Stimulated activated CD8-positive, alpha-beta memory T cell treated with anti-CD3 and anti-CD28 coated beads, Interleukin-7, amount 100 ng/mL, for 4 hours (primary cell): ENCODE data around the gene SLC26A8.
"Not testable (repeated sequence)": the region's sequence is repeated elsewhere in the genome, so short reads cannot be mapped to it uniquely, and the experiment has no call there.

Experiments used
- DNase-seq, 2 donors: peaks; one replicate each; pipeline ENCODE4 v3.0.0-alpha.2; 2020; ENCODE audit warnings: low read depth in 2 of 2

Gene SLC26A8

DNA sequence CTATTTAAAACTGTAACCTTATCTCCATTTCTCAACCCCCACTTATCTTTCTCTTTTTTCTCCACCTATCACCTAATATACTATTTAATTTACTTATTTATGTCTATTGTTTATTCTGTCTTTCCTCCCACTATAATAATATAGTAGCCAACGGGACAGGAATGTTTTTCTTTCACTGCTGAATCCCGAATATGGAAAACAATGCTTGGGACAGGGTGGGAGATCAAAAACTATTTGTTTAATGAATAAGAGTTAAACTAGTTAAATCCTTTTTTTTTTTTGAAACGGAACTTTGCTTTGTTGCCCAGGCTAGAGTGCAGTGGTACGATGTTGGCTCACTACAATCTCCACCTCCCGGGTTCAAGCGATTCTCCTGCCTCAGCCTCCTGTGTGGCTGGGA, 109.9 kb downstream of the SLC26A8 start:
- DNase-seq = no peak

- DNase-seq = no peak
Observed at GRCh38 chr6:35911871-35912653, 112.4 kb downstream of the SLC26A8 start.

GRCh38 chr6:35909571-35909970, 114.9 kb downstream of the SLC26A8 start:
- not testable (repeated sequence) for DNase-seq

DNA sequence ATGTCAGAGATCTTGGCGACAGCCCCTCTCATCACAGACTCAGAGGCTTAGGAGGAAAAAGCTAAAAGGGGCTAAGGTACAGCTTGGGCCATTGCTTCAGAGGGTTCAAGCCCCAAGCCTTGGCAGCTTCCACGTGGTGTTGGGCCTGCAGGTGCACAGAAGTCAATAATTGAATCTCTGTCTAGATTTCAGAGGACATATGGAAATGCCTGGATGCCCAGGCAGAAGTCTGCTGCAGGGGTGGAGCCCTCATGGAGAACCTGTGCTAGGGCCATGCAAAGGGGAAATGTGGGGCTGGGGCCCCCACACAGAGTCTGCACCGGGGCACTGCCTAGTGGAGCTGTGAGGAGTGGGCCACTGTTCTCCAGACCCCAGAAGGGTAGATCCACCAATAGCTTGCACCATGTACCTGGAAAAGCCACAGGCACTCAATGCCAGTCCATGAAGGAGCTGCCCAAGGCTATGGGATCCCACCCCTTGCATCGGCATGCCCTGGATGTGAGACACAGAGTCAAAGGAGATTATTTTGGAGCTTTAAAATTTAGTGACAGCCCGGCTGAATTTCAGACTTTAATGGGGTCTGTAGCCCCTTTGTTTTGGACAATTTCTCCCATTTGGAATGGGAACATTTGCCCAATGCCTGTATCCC, 115.6 kb downstream of the SLC26A8 start:
- not testable (repeated sequence) for DNase-seq

DNA sequence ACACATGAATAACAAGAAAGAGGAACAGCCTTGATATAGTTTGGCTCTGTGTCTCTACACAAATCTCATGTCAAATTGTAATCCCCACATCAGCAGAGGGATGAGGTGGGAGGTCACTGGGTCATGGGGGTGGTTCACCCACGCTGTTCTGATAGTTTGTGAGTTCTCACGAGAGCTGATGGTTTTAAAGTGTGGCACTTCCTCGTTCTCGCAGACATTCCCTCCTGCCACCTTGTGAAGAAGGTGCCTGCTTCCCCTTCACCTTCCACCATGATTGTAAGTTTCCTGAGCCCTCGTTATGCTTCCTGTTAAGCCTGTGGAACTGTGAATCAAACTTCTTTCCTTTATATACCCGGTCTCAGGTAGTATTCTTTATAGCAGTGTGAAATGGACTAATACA, 116.7 kb downstream of the SLC26A8 start:
- no peak for DNase-seq

- DNase-seq = no peak
Observed at GRCh38 chr6:35906499-35906846, 118.0 kb downstream of the SLC26A8 start.

DNA sequence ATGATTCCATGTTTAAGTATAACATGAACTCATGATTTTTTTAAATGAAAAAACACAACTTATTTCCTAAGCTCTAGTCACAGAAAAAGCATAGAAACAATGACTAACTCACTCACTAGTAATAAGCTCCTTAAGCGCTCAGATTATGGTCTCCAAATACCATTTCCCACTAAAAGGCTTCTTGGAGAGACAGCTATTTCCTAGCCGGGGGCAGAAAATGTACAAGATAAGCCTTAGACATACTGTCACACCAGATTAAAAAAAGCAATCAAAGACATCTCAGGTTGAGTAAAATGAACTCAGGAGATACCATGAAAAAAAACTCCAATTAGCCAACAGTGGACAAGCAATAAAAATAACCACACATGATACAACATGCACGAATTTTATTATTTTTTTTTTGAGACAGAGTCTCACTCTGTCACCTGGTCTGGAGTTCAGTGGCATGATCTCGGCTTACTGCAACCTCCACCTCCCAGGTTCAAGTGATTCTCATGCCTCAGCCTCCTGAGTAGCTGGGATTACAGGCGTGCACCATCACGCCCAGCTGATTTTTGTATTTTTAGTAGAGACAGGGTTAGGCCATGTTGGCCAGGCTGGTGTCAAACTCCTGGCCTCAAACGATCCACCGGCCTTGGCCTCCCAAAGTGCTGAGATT, 118.5 kb downstream of the SLC26A8 start:
- no peak for DNase-seq

DNA sequence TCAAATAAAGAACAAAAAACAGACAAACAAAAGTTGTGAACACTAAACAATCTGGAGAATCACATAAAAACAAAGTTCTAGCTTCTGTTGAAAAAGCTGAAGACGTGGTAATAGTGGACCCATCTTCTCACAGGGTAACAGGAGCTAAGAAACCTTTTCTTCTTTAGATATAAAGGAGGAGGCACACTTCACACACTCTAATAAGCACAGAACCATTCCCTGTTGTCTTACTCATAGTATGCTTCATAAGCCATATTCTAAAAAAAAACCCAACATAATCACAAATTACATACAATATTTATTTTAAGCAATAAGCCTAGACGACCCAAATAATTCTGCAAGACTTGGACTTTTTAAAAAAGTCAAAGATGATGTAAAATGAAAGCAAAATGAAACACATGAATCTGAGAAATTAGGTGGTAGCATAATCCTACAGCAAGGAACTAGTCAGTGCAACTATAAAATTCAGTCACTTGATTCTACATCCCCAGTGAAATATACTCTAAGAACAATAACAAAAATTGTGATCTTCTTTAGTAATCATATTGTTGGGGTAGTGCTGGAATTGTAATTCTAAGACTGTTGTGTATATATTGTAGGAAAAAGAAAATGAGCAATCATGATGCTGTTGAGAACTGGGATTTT, 119.2 kb downstream of the SLC26A8 start:
- no peak for DNase-seq

DNA sequence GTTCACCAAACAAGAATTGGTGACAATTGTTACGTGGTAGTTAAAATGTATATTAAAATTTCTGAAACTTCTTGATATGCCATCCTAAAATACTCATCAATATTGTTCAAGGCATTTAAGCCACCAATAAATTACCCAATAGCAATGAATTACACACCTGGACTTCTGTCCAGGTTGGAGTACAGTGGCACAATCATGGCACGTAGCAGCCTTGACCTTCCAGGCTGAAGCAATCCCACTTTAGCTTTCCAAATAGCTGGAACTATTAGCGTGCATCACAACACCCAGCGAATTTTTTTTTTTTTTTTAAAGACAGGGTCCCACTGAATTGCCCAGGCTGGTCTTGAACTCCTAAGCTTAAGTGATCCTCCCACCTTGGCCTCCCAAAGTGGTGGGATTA, 120.8 kb downstream of the SLC26A8 start:
- DNase-seq = no peak

- no peak for DNase-seq
Observed at GRCh38 chr6:35900448-35900847, 124.0 kb downstream of the SLC26A8 start.

GRCh38 chr6:35898003-35898402, 126.4 kb downstream of the SLC26A8 start:
- no peak for DNase-seq

GRCh38 chr6:35897486-35897885, 127.0 kb downstream of the SLC26A8 start:
- DNase-seq = no peak

GRCh38 chr6:35897036-35897435, 127.4 kb downstream of the SLC26A8 start:
- no peak for DNase-seq

DNA sequence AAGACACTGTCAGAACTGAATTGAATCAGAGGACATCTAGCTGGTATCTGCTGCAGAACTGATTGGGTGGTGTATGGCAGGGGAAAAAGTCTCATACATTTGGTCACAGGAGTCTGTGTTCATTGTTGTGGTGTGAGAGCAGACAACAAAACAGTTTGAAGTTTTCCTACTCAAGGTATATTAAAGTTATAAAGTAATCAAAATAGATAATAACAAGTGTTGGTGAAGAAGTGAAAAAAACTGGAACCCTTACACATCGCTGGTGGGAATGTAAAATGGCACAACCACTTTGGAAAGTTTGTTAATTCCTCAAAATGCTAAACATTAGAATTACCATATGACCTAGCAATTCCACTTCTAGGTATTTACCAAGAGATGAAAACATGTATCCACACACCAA, 128.2 kb downstream of the SLC26A8 start:
- DNase-seq = no peak

GRCh38 chr6:35895560-35895959, 128.9 kb downstream of the SLC26A8 start:
- no peak for DNase-seq

GRCh38 chr6:35894776-35895175, 129.7 kb downstream of the SLC26A8 start:
- no peak for DNase-seq
